ENCODE measurements around the gene HMGCLL1. TPM values are rescaled to one million over a fixed set of nuclear protein-coding genes. Genes with fewer than 3 reads are reported as not detected.

HMGCLL1 gene
- total and polyA plus RNA-seq, 2 experiments from 2014 or later: 3.0 to 4.8 TPM

GRCh38 chr6:55584654-55585354 is 5.8 kb upstream of the HMGCLL1 start:
- no peaks in the 10 kb centered on the region for H3K79me2 ChIP-seq
- TF ChIP-seq EZH2phosphoT487 (IDR thresholded peaks at IDR 0.05; ENCODE audit: low read depth, severe bottlenecking, unreplicated experiment): no peak
- TF ChIP-seq EZH2 (IDR thresholded peaks at IDR 0.05; ENCODE audit: borderline replicate concordance): no peak
- TF ChIP-seq CTCF (IDR thresholded peaks at IDR 0.05; ENCODE audit: poor library complexity): no peak
- H3K27ac ChIP-seq: no peak overlapping the region
- no peak overlapping the region for H3K4me2 ChIP-seq
- no peak overlapping the region for H2AFZ ChIP-seq
- no peaks in the 10 kb centered on the region for H3K27me3 ChIP-seq
- H4K20me1 ChIP-seq (ENCODE audit: insufficient read depth, poor library complexity, severe bottlenecking): no peaks in the 10 kb centered on the region
- no peaks in the 10 kb centered on the region for H3K9me2 ChIP-seq (replicated peaks; ENCODE audit: insufficient read depth)
- DNase-seq (ENCODE audit: low spot score): no peak
- no peak overlapping the region for H3K4me3 ChIP-seq
- no peaks in the 10 kb centered on the region for H3K4me1 ChIP-seq (ENCODE audit: insufficient read depth)
- no peaks in the 10 kb centered on the region for H3K9me3 ChIP-seq (ENCODE audit: low read depth)
- H3K36me3 ChIP-seq (replicated peaks; ENCODE audit: insufficient read depth, low read depth): no peaks in the 10 kb centered on the region

GRCh38 chr6:55576811-55577210 is 2.2 kb downstream of the HMGCLL1 start:
- 73% methylated on average over 3 of the region's 3 CpGs for WGBS (ENCODE audit: low lambda C conversion rate, missing lambda C conversion rate)
- H3K4me2 ChIP-seq: no peak overlapping the region
- no peaks in the 10 kb centered on the region for H3K9me2 ChIP-seq (replicated peaks; ENCODE audit: insufficient read depth)
- no peaks in the 10 kb centered on the region for H4K20me1 ChIP-seq (ENCODE audit: insufficient read depth, poor library complexity, severe bottlenecking)
- no peaks in the 10 kb centered on the region for H3K4me1 ChIP-seq (ENCODE audit: insufficient read depth)
- no peak overlapping the region for H3K27ac ChIP-seq
- H3K27me3 ChIP-seq: no peaks in the 10 kb centered on the region
- H3K9me3 ChIP-seq (ENCODE audit: low read depth): no peaks in the 10 kb centered on the region
- H2AFZ ChIP-seq: no peak overlapping the region
- DNase-seq (ENCODE audit: low spot score): no peak
- TF ChIP-seq EZH2phosphoT487 (IDR thresholded peaks at IDR 0.05; ENCODE audit: low read depth, severe bottlenecking, unreplicated experiment) (no peak), EZH2 (IDR thresholded peaks at IDR 0.05; ENCODE audit: borderline replicate concordance) (no peak), CTCF (IDR thresholded peaks at IDR 0.05; ENCODE audit: poor library complexity) (no peak)
- no peak overlapping the region for H3K4me3 ChIP-seq
- H3K79me2 ChIP-seq: no peaks in the 10 kb centered on the region
- H3K36me3 ChIP-seq (replicated peaks; ENCODE audit: insufficient read depth, low read depth): no peaks in the 10 kb centered on the region

GRCh38 chr6:55574556-55574955 is 4.4 kb downstream of the HMGCLL1 start:
- 89% methylated on average over 2 of the region's 2 CpGs for WGBS (ENCODE audit: low lambda C conversion rate, missing lambda C conversion rate)
- TF ChIP-seq EZH2 (IDR thresholded peaks at IDR 0.05; ENCODE audit: borderline replicate concordance) (no peak), EZH2phosphoT487 (IDR thresholded peaks at IDR 0.05; ENCODE audit: low read depth, severe bottlenecking, unreplicated experiment) (no peak), CTCF (IDR thresholded peaks at IDR 0.05; ENCODE audit: poor library complexity) (no peak)
- Histone ChIP-seq H3K4me3 (no peak overlapping the region), H3K9me3 (ENCODE audit: low read depth) (no peaks in the 10 kb centered on the region), H3K4me2 (no peak overlapping the region), H3K36me3 (replicated peaks; ENCODE audit: insufficient read depth, low read depth) (no peaks in the 10 kb centered on the region), H3K9me2 (replicated peaks; ENCODE audit: insufficient read depth) (no peaks in the 10 kb centered on the region), H3K79me2 (no peaks in the 10 kb centered on the region), H3K4me1 (ENCODE audit: insufficient read depth) (no peaks in the 10 kb centered on the region), H2AFZ (no peak overlapping the region), H3K27me3 (no peaks in the 10 kb centered on the region), H4K20me1 (ENCODE audit: insufficient read depth, poor library complexity, severe bottlenecking) (no peaks in the 10 kb centered on the region), H3K27ac (no peak overlapping the region)
- no peak for DNase-seq (ENCODE audit: low spot score)
